Hepatocyte (in vitro differentiated cells): ENCODE results near the gene CHMP6.

ENCODE experiments used
- EZH2 ChIP-seq: fragments of 200-600 bp; sonication (generic); IDR thresholded peaks from 2 replicates; pipeline ENCODE4 v1.6.1; 2016; ENCODE audit warnings: antibody characterized with exemption, mild to moderate bottlenecking, borderline replicate concordance
- EZH2phosphoT487 ChIP-seq: fragments of 200-600 bp; sonication (generic); IDR thresholded peaks from one replicate; pipeline ENCODE4 v1.6.1; 2018; ENCODE audit warnings: antibody characterized with exemption, mild to moderate bottlenecking, low read depth, moderate library complexity; ENCODE audit not compliant: unreplicated experiment, severe bottlenecking
- TF ChIP-seq, protein P1 (sequence below): fragments of 200-600 bp; sonication (generic); IDR thresholded peaks from 2 replicates; pipeline ENCODE4 v1.5.1; 2016; ENCODE audit warnings: antibody characterized with exemption, mild to moderate bottlenecking; ENCODE audit not compliant: poor library complexity

- TF ChIP-seq, protein P1, sequence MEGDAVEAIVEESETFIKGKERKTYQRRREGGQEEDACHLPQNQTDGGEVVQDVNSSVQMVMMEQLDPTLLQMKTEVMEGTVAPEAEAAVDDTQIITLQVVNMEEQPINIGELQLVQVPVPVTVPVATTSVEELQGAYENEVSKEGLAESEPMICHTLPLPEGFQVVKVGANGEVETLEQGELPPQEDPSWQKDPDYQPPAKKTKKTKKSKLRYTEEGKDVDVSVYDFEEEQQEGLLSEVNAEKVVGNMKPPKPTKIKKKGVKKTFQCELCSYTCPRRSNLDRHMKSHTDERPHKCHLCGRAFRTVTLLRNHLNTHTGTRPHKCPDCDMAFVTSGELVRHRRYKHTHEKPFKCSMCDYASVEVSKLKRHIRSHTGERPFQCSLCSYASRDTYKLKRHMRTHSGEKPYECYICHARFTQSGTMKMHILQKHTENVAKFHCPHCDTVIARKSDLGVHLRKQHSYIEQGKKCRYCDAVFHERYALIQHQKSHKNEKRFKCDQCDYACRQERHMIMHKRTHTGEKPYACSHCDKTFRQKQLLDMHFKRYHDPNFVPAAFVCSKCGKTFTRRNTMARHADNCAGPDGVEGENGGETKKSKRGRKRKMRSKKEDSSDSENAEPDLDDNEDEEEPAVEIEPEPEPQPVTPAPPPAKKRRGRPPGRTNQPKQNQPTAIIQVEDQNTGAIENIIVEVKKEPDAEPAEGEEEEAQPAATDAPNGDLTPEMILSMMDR, result no peak
- no peak for TF ChIP-seq EZH2
- TF ChIP-seq EZH2phosphoT487, result no peak
Observed at GRCh38 chr17:81028506-81028858, 36.8 kb downstream of the CHMP6 start.
